ENCODE measurements around the gene ZEB2.

GRCh38 chr2:144471305-144472045 is 48.4 kb downstream of the ZEB2 start:
- TF ChIP-seq POLR2A (IDR thresholded peaks at IDR 0.05) = no peak
- TF ChIP-seq, protein P1, sequence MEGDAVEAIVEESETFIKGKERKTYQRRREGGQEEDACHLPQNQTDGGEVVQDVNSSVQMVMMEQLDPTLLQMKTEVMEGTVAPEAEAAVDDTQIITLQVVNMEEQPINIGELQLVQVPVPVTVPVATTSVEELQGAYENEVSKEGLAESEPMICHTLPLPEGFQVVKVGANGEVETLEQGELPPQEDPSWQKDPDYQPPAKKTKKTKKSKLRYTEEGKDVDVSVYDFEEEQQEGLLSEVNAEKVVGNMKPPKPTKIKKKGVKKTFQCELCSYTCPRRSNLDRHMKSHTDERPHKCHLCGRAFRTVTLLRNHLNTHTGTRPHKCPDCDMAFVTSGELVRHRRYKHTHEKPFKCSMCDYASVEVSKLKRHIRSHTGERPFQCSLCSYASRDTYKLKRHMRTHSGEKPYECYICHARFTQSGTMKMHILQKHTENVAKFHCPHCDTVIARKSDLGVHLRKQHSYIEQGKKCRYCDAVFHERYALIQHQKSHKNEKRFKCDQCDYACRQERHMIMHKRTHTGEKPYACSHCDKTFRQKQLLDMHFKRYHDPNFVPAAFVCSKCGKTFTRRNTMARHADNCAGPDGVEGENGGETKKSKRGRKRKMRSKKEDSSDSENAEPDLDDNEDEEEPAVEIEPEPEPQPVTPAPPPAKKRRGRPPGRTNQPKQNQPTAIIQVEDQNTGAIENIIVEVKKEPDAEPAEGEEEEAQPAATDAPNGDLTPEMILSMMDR (IDR thresholded peaks at IDR 0.05) = no peak

Data from thyroid gland (tissue), 4 donors.